Measurements from ENCODE around the gene KIF26B.
A peak's percentile ranks its signal among the peaks of the same experiment; 100 is the strongest.

KIF26B gene

DNA sequence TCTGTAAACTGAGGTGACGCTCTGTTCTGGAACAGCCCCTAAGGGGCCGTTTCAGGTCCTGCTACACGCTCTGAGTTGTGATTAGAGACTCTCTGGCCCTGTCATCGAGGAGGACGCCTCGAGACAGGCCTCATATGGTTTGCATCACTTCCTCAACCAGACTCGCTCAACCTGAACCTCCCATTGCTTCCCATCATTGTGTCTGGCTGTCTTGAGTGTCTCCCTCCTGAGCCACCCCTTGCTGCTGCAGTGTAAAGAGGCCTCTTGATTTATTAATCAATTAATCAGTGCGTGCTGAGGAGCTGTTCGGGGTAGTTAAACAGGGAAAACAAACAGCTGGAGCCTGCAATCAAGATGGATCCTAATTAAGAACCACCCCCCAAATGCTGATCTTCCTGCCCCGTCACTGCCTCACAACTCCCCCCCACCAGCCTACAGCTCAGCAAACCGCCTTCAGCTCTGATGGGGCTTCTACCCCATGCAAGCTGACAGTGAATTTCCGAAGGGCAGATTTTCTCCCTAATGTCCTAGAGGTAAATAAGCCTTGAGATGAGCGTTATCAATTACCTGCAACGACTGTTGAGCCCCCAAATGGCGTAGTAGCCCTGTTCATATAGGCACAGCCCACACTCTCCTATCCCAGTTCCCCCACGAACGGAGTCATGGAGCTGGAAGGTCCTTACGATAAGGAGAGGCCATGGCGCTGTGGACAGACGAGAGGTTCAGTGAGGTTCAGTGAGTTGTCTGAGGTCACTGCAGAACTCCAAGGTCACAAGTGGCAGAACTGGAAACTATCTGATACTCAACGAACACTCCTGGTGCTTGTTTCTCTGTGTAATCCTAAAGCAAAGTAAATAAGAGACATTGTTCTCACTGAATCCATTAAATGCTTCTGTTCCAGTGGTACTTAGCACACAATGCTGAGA, 210.6 kb downstream of the KIF26B start:
- no peak for DNase-seq

- DNase-seq: no peak
Measured at GRCh38 chr1:245366886-245367285, 212.1 kb downstream of the KIF26B start.

DNA sequence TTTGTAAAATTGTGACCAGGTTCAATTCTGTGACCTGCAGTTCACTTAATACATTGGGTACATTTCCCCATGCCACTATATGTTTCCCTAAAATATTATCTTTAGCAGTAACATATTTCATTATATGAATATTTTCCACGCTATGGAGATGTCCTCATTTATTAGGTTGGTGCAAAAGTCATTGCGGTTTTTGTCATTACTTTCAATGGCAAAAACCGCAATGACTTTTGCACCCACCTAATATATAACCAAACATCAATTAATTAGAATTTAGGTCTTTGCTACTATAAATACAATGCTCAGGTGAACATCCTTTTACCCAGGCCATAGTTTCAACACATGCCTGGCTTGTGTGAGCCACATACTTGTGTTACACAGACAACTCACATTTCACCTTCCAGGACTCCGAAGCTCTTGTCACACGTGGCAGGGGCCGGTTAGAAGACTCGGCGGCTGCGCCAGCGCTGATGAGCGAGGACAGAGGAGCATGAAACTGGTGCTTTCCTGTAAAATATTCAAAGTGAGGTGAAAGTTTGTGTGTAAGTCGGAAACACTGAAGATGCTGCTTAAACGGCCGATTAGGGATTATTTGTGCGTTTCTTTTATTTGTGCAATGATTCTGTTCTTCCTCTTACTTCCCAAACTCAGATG, 215.5 kb downstream of the KIF26B start:
- no peak for DNase-seq

DNA sequence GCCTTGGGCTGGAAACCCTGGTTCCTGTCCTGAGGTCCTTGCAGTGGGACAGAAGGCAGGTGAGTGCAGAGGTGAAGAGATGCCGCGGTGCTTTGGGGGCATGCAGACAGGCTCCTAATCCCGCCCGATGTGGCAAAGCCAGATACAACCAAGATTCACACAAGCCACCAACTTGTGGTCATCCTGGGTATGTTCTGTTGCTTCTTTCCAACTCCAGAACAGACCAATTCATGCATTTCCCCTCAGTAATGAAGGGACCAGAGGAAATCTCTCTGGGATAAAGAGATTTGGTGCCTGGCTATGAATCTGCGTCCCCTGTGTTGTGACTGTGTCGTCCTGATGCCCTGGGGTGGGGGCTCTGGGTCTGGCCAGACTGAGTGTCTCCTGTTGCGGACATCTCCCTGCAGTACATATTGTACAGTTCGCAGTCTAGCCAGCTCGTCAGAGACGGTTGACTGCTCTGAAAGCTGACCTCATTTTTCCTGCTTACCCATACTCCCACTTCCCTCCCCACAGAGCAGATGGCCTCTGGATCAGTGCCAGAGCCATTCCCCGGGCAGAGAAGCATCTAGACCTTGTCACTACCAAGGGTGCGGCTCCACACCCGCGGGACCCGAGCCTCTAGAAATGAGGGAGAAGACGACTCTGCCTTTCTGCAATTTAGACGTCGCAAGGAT, 216.3 kb downstream of the KIF26B start:
- DNase-seq: peak; percentile 56

- DNase-seq: no peak
Measured at GRCh38 chr1:245373131-245373530, 218.3 kb downstream of the KIF26B start.

DNA sequence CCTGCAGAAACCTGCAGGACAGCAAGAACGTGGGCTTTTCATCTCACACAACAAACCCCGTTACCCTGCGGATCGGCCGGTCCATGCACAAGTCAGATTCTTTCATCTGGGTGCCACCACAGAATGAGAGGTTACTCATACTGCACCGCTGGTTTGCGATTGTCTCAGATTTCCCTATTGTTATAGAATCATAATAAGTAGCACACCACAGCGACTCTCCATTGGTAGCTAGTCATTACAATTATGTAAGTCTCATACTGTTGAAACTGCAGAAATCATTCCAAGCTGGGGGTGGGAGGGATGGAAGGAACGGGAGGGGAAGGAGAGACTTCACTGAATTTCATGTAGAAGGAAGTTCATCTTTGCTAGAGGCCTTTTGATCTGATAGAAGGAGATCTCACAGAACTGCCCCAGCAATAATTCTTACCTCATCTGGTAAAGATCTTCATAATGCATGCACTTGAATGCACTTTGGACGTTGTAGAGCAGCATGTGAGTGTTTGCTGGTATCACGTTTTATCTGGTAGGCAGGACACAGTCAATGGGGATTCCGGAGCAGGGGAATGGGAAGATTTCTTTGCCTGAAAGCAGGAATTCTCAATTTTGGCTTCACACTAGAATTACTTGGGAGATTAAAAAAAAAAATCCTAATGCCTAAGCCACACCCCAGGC, 221.1 kb downstream of the KIF26B start:
- no peak for DNase-seq

DNA sequence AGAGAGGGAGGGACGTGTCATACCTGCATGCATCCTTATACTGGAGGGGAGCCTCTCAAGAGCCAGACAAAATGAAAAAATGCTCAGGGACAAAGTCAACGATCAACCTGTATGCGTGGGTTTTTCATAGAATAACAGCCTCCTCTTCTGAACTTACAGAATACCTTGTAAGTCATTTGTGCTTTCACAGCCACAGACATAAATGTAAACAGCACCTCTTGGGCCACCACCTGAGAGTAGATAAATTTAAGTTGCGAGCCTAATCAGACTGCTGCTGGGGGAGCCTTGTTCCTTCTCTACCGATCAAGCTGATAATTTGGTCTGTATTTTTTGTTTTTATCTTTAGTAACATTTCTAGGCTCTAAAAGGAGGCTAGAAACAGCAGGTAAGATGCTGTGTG, 223.1 kb downstream of the KIF26B start:
- DNase-seq: no peak

GRCh38 chr1:245378311-245378722, 223.5 kb downstream of the KIF26B start:
- no peak for DNase-seq

DNA sequence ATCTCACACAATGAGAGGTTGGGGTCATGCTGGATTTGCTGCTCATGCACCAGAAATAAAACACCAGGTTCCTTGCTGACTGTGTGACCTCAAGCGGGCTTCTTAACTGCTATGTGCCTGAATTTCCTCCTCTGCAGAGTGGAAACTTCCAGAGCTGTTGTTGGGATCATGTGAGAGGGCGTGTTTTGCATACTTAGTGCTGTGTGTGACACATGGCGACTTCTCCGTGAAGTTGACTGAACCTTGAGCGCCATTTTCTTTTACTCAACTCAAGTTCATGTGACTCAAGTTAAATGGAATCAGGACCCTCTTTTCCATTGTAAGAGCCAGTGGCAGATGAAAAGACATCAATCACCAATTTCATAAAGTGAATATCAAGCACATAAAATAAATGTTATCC, 224.0 kb downstream of the KIF26B start:
- DNase-seq: no peak

- no peak for DNase-seq
Measured at GRCh38 chr1:245380790-245381535, 226.2 kb downstream of the KIF26B start.

DNA sequence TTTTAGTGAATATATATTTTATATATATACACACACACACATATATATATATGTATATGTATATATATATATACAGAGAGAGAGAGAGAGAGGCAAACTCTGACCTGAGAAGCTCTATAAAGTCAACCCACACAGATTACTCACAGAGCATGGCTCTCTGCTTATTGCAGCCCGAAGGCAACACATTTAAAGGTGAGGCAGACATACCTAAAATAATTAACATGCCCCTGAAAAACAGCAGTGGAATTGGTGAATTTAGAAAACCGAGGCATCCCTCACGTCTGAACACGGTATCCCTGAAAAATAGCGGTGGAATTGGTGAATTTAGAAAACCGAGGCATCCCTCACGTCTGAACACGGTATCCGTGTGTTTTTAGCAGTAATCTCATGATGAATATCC, 228.2 kb downstream of the KIF26B start:
- DNase-seq: no peak

DNA sequence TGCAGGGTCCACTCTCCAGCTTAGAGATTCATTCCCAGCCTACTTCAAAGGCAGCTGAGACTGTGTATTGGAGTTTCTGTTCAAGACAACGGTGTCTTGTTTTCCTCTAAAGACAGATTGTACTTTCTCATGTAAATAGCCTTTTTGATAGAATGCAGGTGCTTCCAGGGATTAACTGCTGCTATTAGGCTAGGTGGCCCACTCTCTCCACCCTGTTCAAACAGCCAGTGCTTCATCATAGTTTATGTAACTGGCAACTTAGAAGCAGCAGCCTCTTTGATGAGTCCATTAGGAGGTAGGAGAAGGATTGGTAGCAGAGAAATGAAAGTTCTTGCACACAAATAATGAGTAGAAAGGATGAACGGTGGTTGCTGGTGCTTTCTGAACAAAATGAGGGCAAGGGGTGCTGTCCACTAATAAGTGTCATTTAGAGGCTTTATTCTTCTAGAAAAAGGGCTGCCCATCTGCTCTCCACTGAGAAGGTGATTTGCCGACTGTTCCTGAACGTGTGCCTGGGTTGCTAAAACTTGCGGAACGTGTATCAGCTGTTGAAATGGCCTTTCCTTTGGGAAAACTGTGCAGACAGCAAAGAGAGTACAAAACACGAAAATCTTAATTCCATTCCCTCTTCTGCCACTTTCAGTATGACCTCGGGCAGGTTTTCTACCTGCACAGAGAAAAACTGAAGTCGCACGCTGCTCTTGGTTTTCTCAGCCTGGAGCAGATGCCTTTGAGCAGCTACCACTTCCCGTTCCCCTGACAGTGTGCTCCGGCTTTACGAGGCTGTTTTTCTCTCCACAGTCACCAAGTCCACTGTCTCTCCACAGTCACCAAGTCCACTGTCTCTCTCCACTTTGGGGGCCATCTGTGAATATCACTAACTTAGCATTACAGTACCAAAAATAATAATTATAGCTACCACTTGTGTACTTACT, 228.9 kb downstream of the KIF26B start:
- DNase-seq: no peak

DNA sequence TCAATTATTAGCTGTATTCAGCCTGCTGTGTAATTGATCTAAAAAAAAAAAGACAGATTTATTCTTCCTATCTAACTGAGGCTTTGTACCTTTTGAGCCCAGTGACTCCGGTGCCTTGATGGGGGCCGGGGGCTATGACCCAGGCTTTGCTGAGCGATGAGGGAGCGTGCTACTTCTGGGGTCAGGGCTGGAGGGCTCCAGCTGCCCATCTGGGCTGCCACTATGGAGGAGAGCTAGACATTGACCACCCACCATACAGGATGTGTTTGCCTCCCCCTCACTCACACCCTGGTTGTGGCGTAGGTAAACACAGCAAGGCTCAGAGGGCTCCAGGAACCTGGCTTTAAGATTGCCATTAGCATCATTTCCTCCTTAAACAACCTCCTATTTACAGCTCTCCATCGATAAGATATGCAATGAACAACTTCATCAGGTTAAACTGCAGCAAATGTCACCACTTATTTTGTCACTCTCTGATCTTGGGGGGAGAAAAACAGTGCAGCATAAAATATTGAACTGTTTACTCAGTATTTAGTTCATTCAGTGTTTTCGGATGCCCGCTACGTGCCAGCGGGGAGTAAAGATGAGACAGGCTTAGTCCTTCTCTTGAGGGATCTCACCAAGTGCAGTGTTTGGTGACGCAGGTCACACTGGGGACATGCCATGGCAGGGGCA, 231.6 kb downstream of the KIF26B start:
- no peak for DNase-seq

- no peak for DNase-seq
Measured at GRCh38 chr1:245388687-245389086, 233.9 kb downstream of the KIF26B start.

DNA sequence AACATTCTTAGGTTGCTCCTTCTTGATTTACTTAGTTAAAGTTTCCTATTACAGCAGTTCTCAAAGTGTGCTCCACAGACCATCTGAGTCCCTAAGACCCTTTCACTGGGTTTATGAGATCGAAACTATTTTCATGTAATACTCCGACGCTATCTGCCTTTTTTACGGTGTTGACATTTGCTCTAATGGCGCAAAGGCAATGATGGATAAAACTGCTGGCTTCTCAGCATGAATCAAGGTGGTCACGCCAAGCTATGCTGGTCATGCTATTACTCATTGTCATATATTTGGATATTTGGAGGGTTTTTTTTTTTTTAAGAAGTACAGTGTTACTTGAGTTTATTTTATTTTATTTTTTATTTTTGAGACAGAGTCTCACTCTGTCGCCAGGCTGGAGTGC, 235.1 kb downstream of the KIF26B start:
- no peak for DNase-seq

DNA sequence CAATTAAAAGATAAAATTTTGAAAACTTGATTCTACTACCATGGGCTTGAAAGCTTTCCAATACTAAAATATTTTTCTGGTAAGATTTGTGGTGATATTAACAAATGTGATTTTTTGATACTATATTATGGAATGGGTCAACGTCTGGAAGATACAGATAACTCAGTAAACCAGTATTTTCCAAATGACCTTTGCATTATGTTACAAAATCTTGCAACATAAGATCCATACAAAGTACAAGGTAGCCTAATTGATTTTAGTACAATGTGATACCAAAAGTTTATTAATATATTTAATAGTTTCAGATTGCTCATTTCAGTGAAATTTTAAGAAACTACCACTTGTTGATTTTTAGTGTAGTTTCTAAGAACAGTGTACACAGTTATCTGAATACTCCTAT, 236.2 kb downstream of the KIF26B start:
- DNase-seq: no peak

GRCh38 chr1:245393694-245394093, 238.9 kb downstream of the KIF26B start:
- no peak for DNase-seq

DNA sequence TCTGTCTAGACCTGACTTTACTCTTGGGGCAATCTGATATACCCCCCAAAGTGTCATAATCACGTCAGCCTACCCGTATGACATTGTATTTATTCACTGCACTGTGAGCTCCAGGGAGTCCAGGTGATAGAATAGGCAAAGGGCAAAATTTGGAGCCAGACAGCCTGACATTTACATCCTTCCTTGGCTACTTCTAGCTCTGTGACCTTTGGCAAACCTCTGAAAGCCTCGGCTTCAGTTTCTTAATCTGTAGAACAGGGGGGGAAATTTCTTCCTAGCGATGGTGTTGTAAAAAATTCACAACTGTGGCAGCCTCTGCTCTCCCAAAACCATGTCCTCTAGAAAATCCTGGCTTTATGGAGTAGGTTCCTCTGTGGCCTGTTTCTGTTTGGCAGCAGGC, 240.9 kb downstream of the KIF26B start:
- no peak for DNase-seq

DNA sequence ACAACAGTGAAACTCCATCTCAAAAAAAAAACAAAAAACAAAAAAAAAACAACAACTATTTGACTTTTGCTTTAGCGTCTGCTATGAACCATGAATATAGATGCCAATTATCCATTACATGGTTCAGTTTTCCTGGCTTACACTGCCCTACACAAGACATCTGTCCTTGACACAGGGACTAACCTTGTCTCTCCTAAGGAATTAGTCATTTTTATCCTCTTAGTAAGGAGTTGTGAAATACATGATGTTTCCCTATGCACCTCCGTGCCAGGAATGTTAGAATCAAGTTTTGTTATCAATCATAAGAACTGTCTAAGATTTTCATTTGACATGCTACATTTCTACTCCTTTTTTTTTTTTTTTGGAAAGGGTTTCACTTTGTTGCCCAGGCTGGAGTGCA, 241.8 kb downstream of the KIF26B start:
- no peak for DNase-seq

GRCh38 chr1:245397771-245398170, 243.0 kb downstream of the KIF26B start:
- no peak for DNase-seq

- no peak for DNase-seq
Measured at GRCh38 chr1:245398180-245398579, 243.4 kb downstream of the KIF26B start.
